ENCODE results near the gene DSG1. TPM values are rescaled to one million over a fixed set of nuclear protein-coding genes. Genes with fewer than 3 reads are reported as not detected.
"Not testable (repeated sequence)": the region's sequence is repeated elsewhere in the genome, so short reads cannot be mapped to it uniquely, and the experiment has no call there.

The DSG1 gene
- total RNA-seq, 2 experiments from 2014 or later = not detected

DNA sequence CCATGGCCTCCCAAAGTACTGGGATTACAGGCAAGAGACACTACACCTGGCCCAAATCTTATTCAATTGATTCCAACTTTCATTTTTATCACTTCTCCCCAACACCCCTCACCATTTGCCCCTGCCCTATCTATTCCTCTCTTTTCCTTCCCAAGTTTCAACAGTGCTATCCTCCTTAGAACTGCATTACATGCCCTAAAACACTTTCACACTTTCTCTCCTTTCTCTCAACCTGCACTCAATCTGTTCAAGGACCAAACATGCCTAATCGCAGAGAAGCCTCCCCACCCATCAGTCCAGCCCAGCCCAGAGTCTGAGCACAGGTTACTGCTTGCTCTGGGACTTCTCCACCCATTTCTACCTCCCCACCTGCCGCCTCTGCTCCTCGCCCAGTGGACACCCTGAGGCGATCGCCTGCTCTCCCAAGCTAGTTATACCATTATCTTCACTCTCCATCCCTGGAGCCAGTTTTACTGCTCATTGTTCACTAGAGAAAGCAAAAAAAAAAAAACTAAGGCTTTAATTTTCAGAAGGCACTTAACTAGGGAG lies 23.7 kb upstream of the DSG1 start:
- ChIA-PET CTCF (interaction anchor here (1.2 kb wide), 1 partner anchor 16 kb away, joined by 4 read pairs; no protein-coding TSS in a partner anchor), POLR2A (no interaction called here)
- Mint-ChIP-seq H3K9me3 (ENCODE audit: low read depth) (peaks cover 15% of the 10 kb centered on the region), H3K4me3 (no peak overlapping the region), H3K4me1 (no peaks in the 10 kb centered on the region), H3K27me3 (no peaks in the 10 kb centered on the region), H3K27ac (no peak overlapping the region), H3K36me3 (ENCODE audit: low read depth) (no peaks in the 10 kb centered on the region)
- intact Hi-C loops (cut with DNase I, micrococcal nuclease) = no loop called here
- ATAC-seq (no peak), DNase-seq (no peak)

DNA sequence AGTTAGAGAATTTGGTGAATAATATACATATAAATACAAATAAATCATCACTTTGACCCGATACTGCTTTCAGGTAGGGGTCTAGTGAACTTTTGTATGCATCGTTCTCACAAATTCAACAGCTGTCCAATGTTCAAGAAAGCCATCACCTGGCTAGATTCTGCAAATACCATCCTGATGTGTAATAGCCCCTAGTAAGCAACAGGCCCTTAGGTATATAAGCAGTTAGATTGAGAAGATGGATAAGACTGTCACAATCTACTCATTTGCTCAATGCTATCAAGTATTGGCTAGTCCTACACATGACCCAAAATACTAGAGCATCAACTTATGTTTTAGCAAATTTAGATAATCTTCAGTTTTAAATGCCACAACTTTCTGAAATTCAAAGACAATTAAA lies 20.7 kb upstream of the DSG1 start:
- Mint-ChIP-seq H3K36me3 (ENCODE audit: low read depth) (no peaks in the 10 kb centered on the region), H3K4me3 (no peak overlapping the region), H3K27ac (no peak overlapping the region), H3K27me3 (no peaks in the 10 kb centered on the region), H3K4me1 (no peaks in the 10 kb centered on the region), H3K9me3 (ENCODE audit: low read depth) (peaks cover 2% of the 10 kb centered on the region)
- ATAC-seq (no peak), DNase-seq (no peak)
- ChIA-PET POLR2A (no interaction called here), CTCF (no interaction called here)
- intact Hi-C loops (cut with DNase I, micrococcal nuclease) = no loop called here

DNA sequence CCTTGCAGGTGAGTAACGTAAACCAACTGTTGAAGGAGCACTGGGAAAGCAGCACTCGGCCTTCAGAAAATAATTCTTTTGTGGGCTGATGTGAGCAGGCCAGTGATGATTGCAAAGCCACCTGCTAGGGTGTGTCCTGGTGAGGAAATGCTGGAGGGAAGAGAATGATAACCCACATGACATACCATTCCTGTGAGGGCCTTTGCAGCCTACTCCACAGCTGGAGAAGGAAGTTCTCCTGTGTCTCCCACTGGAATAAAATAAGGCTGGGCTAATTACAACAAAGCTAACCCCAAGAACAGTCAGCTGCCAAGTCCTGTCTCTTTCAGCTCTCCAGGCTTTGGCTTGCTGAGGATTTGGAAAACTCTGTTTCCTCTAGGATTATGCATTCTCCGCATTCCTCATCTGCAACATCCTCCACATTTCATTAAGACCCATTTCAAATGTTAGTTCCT lies 16.7 kb upstream of the DSG1 start:
- Mint-ChIP-seq H3K4me3 (no peak overlapping the region), H3K9me3 (ENCODE audit: low read depth) (no peaks in the 10 kb centered on the region), H3K27me3 (no peaks in the 10 kb centered on the region), H3K4me1 (no peaks in the 10 kb centered on the region), H3K27ac (no peak overlapping the region), H3K36me3 (ENCODE audit: low read depth) (no peaks in the 10 kb centered on the region)
- intact Hi-C loops (cut with DNase I, micrococcal nuclease) = no loop called here
- ChIA-PET POLR2A (no interaction called here), CTCF (no interaction called here)
- DNase-seq (no peak), ATAC-seq (no peak)

DNA sequence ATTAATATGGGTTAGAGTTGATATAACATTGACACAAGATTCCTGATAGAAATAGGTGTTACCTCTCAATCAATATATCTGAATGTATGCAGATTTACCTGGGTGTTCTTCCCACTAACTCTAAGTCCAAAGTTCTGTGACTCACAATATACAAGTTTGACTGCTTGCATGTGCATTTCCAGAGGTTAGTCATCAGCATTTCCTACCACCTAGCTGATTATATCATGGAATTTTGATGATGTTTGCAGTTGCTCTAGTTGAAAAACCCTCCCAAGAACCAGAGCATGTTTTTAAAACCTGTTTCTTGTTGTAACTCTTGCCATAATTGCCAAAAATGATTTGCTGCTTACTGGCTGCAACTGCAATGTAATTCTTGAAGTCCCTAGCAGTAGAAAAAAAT lies 15.0 kb upstream of the DSG1 start:
- Mint-ChIP-seq H3K4me3 (no peak overlapping the region), H3K36me3 (ENCODE audit: low read depth) (no peaks in the 10 kb centered on the region), H3K4me1 (no peaks in the 10 kb centered on the region), H3K9me3 (ENCODE audit: low read depth) (no peaks in the 10 kb centered on the region), H3K27ac (no peak overlapping the region), H3K27me3 (no peaks in the 10 kb centered on the region)
- ChIA-PET POLR2A (no interaction called here), CTCF (no interaction called here)
- intact Hi-C loops (cut with DNase I, micrococcal nuclease) = no loop called here
- ATAC-seq (no peak), DNase-seq (no peak)

- no peak for DNase-seq
- Mint-ChIP-seq H3K36me3 (ENCODE audit: low read depth) (no peaks in the 10 kb centered on the region), H3K4me1 (no peaks in the 10 kb centered on the region), H3K27me3 (no peaks in the 10 kb centered on the region), H3K9me3 (ENCODE audit: low read depth) (no peaks in the 10 kb centered on the region), H3K27ac (no peak overlapping the region), H3K4me3 (no peak overlapping the region)
- ChIA-PET CTCF (no interaction called here), POLR2A (no interaction called here)
- intact Hi-C loops (cut with DNase I, micrococcal nuclease) = no loop called here
- no peak for ATAC-seq
Measured at GRCh38 chr18:31303771-31304170, 14.2 kb upstream of the DSG1 start.

DNA sequence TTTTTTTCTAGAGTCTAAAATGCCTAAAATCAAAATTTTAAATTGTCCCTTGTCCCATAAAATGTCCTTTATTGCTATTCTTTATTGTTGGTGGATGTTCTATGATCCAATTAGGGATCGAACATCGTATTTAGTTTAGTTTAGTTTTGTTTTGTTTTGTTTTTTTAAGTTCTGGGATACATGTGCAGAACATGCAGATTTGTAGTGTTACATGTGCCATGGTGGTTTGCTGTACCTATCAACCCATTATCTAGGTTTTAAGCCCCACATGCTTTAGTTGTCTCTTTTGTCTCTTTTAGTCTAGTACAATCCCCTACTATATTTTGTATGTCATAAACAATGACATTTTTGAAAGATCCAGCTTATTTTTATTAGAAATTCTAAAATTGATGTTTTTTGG lies 8.8 kb upstream of the DSG1 start:
- DNase-seq (no peak), ATAC-seq (no peak)
- Mint-ChIP-seq H3K4me3 (no peak overlapping the region), H3K27ac (no peak overlapping the region), H3K9me3 (ENCODE audit: low read depth) (no peaks in the 10 kb centered on the region), H3K36me3 (ENCODE audit: low read depth) (no peaks in the 10 kb centered on the region), H3K27me3 (no peaks in the 10 kb centered on the region), H3K4me1 (no peaks in the 10 kb centered on the region)
- intact Hi-C loops (cut with DNase I, micrococcal nuclease) = no loop called here
- ChIA-PET POLR2A (no interaction called here), CTCF (no interaction called here)

- ChIA-PET CTCF (no interaction called here), POLR2A (no interaction called here)
- H3K27ac Mint-ChIP-seq = no peak overlapping the region
- H3K9me3 Mint-ChIP-seq (ENCODE audit: low read depth) = no peaks in the 10 kb centered on the region
- no peaks in the 10 kb centered on the region for H3K4me1 Mint-ChIP-seq
- H3K27me3 Mint-ChIP-seq = no peaks in the 10 kb centered on the region
- no peaks in the 10 kb centered on the region for H3K36me3 Mint-ChIP-seq (ENCODE audit: low read depth)
- ATAC-seq (no peak), DNase-seq (no peak)
- intact Hi-C loops (cut with DNase I, micrococcal nuclease) = no loop called here
- H3K4me3 Mint-ChIP-seq = no peak overlapping the region
Measured at GRCh38 chr18:31316974-31317373, 986 bp upstream of the DSG1 start.

GRCh38 chr18:31321719-31322118 lies 3.8 kb downstream of the DSG1 start:
- Mint-ChIP-seq H3K4me1 (no peaks in the 10 kb centered on the region), H3K4me3 (no peak overlapping the region), H3K36me3 (ENCODE audit: low read depth) (no peaks in the 10 kb centered on the region), H3K27ac (no peak overlapping the region), H3K27me3 (no peaks in the 10 kb centered on the region), H3K9me3 (ENCODE audit: low read depth) (no peaks in the 10 kb centered on the region)
- ATAC-seq (no peak), DNase-seq (no peak)
- POLR2A ChIA-PET = no interaction called here
- intact Hi-C loops (cut with DNase I, micrococcal nuclease) = loop anchor here in 1 of 2 experiments (10.0 kb wide), 1 partner anchor 63 kb away; no protein-coding TSS in a partner anchor
- CTCF ChIA-PET = no interaction called here

DNA sequence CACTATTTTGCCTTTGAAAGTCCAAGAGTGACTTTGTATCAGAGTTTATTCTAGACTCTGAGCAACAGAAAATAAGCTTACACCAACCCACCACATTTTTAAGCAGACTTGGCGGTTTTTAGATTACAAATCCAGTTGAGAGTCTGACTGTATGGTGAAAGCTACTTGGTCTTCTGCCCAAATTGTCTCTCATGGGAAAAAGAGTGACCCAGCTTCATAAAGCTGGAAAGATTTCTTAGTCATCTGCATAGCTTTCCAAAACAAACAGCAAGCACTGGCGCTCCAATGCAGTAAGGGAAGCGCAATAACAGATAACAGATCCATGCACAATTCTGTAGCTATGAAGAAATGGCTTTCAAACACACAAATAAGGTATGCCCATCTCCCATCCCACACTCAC lies 7.1 kb downstream of the DSG1 start:
- ATAC-seq = no peak
- H3K4me1 Mint-ChIP-seq = no peaks in the 10 kb centered on the region
- DNase-seq = no peak
- intact Hi-C loops (cut with DNase I, micrococcal nuclease) = loop anchor here in 1 of 2 experiments (10.0 kb wide), 1 partner anchor 60 kb away; no protein-coding TSS in a partner anchor
- H3K27me3 Mint-ChIP-seq = no peaks in the 10 kb centered on the region
- H3K27ac Mint-ChIP-seq = no peak overlapping the region
- H3K9me3 Mint-ChIP-seq (ENCODE audit: low read depth) = no peaks in the 10 kb centered on the region
- ChIA-PET POLR2A (no interaction called here), CTCF (no interaction called here)
- no peaks in the 10 kb centered on the region for H3K36me3 Mint-ChIP-seq (ENCODE audit: low read depth)
- no peak overlapping the region for H3K4me3 Mint-ChIP-seq

GRCh38 chr18:31329787-31330438 lies 12.0 kb downstream of the DSG1 start:
- Mint-ChIP-seq H3K27ac (no peak overlapping the region), H3K4me1 (no peaks in the 10 kb centered on the region), H3K36me3 (ENCODE audit: low read depth) (no peaks in the 10 kb centered on the region), H3K27me3 (no peaks in the 10 kb centered on the region), H3K9me3 (ENCODE audit: low read depth) (no peaks in the 10 kb centered on the region), H3K4me3 (no peak overlapping the region)
- no peak for DNase-seq
- CTCF ChIA-PET = no interaction called here
- POLR2A ChIA-PET = no interaction called here
- ATAC-seq = no peak
- intact Hi-C loops (cut with DNase I, micrococcal nuclease) = loop anchor here in 1 of 2 experiments (10.0 kb wide), 1 partner anchor 55 kb away; no protein-coding TSS in a partner anchor

- Mint-ChIP-seq H3K9me3 (ENCODE audit: low read depth) (peaks cover 2% of the 10 kb centered on the region), H3K27ac (no peak overlapping the region), H3K27me3 (no peaks in the 10 kb centered on the region), H3K4me3 (no peak overlapping the region), H3K4me1 (no peaks in the 10 kb centered on the region), H3K36me3 (ENCODE audit: low read depth) (no peaks in the 10 kb centered on the region)
- no peak for ATAC-seq
- ChIA-PET CTCF (no interaction called here), POLR2A (no interaction called here)
- no peak for DNase-seq
- intact Hi-C loops (cut with DNase I, micrococcal nuclease) = no loop called here
Measured at GRCh38 chr18:31343454-31343853, 25.5 kb downstream of the DSG1 start.

GRCh38 chr18:31353336-31353735 lies 35.4 kb downstream of the DSG1 start:
- H3K4me1 Mint-ChIP-seq; H3K9me3 Mint-ChIP-seq (ENCODE audit: low read depth); intact Hi-C loops (cut with DNase I, micrococcal nuclease); H3K27me3 Mint-ChIP-seq; CTCF ChIA-PET; ATAC-seq; H3K27ac Mint-ChIP-seq; H3K4me3 Mint-ChIP-seq; H3K36me3 Mint-ChIP-seq (ENCODE audit: low read depth); DNase-seq; POLR2A ChIA-PET: not testable (repeated sequence)

All from activated CD4-positive, alpha-beta T cell treated with anti-CD3 and anti-CD28 coated beads for 36 hours (primary cell).